DMS53 treated with DMSO at 0.1 percent for 48 hours (cell line): Measurements from ENCODE around the gene HPRT1.
A peak's percentile ranks its signal among the peaks of the same experiment; 100 is the strongest.

Source experiments
- DNase-seq: peaks from one replicate; lab custom pipeline; 2025; ENCODE audit not compliant: unreplicated experiment; lab: John Stamatoyannopoulos, UW

The HPRT1 gene

DNA sequence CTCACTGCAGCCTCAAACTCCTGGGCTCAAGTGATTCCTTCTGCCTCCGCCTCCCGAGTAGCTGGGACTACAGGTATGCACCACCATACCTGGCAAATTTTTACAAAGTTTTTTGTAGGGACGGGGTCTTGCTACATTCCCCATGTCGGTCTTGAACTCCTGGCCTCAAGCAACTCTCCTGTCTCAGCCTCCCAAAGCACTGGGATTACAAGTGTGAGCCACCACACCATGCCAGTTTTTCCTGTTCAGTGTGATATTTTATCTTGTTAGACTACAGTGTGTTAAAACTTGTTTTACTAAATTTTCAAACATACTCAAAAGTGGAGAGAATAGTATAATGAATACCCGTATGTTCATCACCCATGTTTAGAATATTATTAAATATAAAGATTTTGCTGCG lies 12.1 kb downstream of the HPRT1 start:
- no peak for DNase-seq

DNA sequence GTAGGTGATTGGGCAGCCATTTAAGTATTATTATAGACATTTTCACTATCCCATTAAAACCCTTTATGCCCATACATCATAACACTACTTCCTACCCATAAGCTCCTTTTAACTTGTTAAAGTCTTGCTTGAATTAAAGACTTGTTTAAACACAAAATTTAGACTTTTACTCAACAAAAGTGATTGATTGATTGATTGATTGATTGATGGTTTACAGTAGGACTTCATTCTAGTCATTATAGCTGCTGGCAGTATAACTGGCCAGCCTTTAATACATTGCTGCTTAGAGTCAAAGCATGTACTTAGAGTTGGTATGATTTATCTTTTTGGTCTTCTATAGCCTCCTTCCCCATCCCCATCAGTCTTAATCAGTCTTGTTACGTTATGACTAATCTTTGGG lies 16.3 kb downstream of the HPRT1 start:
- no peak for DNase-seq

DNA sequence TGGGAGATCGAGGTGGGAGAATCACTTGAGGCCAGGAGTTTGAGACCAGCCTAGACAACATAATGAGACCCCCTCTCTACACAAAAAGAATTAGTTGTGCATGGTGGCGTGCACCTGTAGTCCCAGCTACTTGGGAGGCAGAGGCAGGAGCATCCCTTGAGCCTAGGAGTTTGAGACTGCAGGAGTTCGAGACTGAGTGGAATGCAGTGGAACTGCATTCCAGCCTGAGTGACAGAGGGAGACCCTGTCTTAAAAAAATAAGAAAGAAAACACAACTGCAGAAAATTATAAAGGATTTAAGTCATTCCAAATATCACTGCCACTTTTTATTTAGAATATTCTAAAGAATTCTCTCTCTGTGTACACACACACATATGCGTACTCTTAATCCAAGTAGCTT lies 18.4 kb downstream of the HPRT1 start:
- no peak for DNase-seq

DNA sequence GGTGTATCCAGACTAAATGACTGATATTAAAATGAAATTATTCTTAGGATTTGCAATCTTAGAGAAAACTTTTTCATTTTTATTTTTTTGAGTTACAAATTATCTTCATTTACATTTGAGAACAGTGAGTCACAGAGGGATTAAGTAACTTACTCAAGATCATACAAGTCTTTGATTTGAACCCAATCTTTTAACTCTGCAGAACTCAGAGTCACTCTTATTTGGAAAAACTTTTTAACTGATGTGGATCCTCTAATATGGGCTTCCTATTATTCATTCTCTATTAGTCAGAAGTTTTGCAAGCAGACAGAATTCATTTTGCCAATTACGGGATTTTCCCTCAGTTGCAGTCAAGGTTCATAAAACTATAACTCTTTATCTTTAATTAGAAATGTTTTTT lies 20.1 kb downstream of the HPRT1 start:
- no peak for DNase-seq

DNA sequence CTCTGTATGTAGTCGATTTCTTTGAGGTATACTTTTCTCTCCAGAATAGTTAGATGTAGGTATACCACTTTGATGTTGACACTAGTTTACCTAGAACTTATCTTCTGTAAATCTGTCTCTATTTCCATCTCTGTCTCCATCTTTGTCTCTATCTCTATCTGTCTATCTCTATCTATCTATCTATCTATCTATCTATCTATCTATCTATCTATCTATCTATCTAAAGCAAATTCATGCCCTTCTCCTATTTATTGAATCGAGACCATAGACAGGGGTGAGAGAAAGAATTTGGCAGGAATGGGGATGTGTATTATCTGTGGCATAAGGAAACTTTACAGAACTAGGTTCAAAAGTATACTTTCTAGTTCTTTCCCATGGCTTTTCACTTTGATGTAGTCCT lies 21.4 kb downstream of the HPRT1 start:
- no peak for DNase-seq

DNA sequence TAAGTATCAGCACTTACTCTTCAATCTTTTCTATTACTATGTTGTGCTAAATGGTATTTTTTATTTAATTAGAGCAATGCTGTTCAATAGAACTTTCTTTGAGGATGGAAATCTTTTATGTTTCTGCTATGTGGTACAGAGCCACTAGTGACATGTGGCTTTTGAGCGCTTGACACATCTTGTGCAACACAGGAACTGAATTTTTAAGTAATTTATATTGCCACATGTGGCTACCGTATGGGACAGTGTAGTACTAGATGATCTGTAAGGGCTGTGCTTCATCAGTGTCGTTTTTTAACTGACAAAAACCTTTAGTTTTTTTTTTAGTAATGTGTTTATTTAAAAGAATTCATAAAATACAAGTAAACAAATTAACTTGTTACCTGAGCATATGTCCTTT lies 22.4 kb downstream of the HPRT1 start:
- no peak for DNase-seq

DNA sequence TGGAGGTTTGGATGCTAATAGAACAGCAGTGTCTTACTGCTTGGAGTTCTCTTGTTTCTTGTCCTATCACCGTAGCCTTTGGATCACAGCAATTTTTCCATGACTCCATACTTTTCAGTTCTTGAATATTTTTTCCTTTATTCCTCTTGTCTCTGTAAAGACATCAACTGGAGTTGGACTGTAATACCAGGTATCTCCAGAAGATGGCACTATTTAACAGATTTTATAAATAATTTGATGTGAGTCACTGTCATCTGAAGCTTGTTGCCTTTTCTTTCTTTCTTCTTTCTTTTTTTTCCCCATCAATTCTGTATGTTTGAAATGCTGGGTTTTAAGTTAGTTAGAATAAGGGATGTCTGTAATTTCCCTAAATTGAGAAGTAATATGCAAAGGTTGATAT lies 24.1 kb downstream of the HPRT1 start:
- DNase-seq: peak; percentile 30

DNA sequence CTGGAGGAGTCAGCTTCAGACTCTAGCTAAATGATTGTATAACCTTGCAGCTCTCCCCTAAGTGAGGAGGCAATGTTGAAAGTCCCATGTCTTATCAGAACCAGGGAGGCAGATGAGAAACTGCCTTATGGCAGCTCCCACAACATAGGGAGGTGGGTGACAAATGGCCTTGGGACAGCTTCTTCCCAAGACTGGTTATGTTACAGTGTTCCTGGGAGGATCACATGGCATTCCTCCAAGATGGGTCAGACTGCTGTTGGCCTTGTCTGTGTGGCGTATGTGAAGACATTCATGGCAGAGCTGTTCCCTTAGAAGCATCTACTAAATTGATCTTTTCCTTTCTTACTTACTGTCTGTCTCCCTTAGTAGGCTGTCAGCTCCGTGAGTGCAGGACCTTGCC lies 42.0 kb downstream of the HPRT1 start:
- no peak for DNase-seq

DNA sequence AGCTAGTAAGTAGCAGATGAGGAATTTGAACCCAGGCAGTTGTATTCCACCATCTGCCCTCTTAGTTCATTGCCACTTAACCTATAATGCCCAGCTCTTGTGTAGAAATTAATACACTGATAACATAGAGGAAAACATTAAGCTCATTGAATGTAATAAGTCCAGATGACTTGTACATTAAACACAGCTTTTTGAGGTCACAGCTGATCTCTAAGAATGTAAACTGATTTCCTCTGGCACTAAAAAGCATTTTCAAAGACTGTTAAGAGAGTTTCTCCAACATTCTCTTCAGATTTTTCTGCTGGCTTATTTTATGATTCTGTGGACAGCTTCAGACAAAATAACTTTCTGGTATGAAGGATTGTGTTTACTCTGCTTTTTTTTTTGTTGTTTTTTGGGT lies 42.7 kb downstream of the HPRT1 start:
- DNase-seq: no peak

DNA sequence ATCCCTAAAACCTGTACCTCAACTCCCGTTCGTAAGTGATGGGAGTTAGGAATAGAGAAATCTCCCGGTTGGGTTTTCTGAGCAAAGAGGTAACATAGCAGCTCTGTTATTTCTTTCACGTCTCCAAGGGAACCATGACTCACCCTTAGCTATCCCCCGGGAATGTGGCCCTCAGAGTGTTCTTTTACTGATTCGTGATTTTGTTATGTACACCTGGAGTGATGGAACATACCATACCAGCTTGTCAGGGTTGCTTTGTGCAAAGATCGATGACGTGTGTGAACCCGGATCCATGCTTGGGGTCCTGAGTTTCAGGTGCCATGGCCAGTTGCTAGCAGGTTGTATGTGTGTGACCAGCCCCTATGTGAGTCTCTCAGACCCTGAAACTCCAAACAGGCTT lies 52.6 kb downstream of the HPRT1 start:
- DNase-seq: no peak

DNA sequence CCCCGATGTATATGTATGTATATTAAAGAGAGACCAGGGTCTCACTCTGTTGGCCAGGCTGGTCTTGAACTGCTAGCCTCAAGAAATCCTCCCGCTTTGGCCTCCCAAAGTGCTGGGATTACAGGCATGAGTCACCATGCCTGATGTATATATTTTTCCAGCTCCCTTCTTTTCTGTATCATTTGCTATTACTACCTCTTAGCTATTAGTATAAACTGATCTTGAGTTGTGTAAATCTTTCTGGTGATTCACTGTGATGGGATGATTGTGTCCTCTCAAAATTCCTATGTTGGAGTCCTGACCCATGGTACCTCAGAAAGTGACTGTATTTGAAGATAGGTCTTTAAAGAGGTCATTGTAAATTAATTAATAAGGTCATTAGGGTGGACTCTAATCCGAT lies 53.1 kb downstream of the HPRT1 start:
- DNase-seq: no peak

DNA sequence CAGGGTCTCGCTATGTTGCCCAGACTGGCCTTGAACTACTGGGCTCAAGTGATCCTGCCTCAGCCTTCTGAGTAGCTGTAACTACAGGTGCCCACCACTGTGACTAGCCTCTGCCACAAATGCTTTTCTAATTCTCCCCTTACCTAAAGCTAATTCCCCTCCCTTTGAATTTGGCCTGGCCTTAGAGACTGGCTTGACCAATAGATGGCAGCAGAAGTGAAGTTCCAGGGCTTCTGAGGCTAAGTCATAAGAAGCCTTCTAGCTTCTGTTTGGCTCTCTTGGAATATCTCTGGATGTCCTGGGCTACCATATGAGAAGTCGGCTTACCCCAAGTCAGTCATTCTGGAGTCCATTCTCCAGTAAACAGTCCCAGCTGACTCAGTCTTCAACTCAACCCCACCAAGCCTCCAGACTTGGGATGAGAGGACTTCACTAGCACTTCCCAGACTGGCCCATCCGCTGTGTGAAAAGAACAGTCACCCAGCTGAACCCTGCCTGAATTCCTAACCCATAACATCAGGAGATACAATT lies 61.0 kb downstream of the HPRT1 start:
- DNase-seq: peak; percentile 54

DNA sequence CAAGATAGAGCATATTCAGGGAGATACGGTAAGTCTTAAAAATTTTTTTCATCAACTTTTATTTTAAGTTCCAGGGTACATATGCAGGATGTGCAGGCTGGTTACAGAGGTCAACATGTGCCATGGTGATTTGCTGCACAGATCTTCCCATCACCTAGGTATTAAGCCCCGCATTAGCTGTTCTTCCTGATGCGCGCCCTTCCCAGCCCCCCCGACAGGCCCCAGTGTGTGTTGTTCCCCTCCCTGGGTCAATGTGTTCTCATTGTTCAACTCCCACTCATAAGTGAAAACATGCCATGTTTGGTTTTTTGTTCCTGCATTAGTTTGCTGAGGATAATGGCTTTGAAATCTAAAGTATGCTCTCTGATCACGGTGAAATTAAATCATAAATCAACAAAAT lies 64.2 kb downstream of the HPRT1 start:
- no peak for DNase-seq

DNA sequence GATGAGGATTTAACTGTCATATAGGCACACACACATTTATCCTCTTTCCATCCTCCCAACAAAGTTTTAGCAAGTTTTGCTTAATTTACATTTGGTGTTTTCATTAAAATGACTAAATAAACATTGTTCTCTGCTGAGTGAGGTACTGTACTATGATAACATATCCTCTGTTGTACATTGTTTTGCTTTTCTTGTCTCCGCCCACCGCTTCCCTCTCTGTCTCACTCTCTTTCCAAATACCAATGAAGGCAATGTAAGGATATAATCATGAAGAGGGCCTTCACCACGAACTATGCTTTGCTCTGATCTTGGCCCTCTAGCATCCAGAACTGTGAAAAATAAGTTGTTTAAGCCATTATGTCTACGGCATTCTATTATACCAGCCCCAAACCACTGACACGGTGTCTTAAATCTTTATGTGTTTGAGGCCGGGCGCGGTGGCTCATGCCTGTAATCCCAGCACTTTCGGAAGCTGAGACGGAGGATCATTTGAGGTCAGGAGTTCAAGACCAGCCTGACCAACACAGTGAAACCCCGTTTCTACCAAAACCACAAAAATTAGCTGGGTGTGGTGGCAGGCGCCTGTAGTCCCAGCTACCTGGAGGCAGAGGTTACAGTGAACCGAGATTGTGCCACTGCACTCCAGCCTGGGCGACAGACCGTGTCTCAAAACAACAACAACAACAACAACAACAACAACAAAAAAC lies 65.3 kb downstream of the HPRT1 start:
- DNase-seq: no peak

DNA sequence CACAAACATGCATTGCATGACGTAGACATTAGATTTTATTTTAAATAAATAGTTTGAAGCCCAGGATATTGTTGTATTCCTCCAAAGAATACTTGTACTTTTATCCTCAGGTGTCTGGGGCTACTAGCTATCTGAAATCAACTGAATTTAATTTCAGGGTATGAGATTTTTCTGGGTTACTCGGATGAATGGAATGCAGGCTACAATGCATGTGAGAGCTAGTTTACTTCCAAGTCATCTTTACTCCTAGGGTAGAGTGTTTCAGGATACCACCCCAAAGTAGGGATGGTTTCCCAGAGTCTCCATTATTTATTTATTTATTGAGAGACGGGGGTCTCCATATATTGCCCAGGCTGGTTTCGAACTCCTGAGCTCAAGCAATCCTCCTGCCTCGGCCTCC lies 66.4 kb downstream of the HPRT1 start:
- DNase-seq: no peak

DNA sequence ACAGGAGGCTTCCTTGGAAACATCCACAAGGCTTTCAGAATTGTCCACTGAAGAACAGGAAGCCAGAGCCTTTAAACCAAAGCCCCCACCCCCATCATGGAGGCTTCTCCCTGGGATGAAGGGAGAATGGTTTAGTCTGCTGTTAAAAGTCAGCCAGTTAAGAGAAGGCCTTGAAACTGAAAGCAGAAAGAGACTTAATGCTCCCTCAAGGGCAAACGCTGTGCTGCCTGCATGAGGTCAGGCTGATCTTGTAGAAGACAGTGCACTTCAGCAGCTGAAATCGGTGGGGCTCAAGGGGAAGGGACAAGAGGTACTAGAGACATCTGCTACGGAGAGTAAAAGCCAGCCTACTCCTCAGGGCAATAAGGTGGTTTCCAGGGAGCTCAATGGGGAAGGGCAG lies 69.0 kb downstream of the HPRT1 start:
- DNase-seq: no peak

DNA sequence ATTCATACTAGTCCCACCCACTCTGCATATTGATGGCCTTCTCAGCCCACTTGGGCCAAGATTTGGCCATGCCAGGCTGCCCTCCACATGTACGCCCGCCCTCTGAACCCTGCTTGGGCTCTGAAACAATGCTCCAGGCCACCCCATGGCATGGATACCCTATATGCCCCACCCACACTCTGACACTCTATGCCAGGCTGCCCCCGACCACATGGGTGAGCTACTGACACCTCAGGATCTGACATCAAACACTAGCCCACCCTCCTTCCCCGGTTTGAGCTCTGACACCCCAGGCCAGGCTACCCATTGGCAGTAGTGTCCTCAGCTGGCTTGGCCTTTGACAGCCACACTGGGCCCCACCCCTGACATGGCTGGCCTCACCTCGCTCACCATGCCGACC lies 69.5 kb downstream of the HPRT1 start:
- no peak for DNase-seq

DNA sequence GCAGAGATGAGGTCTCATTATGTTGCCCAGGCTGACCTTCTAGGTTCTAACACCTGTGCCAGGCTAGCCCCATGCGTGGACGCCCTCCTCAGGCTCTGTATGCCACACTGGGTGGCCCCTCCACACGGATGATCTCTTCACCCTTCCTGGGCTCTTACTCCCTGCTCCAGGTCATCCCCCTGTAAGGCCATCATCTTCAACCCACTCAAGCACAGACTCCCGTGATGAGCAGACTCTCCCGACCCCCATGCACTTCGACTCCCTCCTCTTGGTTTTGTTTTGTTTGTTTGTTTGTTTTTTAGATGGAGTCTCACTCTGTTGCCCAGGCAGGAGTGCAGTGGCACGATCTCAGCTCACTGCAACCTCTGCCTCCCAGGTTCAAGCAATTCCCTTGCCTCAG lies 70.9 kb downstream of the HPRT1 start:
- no peak for DNase-seq

DNA sequence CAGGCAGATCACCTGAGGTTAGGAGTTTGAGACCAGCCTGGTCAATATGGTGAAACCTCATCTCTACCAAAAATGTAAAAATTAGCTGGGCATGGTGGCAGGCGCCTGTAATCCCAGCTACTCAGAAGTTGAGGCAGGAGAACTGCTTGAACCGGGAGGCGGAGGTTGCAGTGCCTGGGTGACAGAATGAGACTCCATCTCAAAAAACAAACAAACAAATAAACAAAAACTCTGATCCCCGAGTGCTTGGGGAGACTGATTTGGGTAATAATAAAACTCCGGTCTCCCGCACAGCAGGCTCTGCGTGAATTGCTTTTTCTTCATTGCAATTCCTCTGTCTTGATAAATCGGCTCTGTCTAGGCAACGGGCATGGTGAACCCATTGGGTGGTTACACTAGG lies 73.4 kb downstream of the HPRT1 start:
- no peak for DNase-seq

DNA sequence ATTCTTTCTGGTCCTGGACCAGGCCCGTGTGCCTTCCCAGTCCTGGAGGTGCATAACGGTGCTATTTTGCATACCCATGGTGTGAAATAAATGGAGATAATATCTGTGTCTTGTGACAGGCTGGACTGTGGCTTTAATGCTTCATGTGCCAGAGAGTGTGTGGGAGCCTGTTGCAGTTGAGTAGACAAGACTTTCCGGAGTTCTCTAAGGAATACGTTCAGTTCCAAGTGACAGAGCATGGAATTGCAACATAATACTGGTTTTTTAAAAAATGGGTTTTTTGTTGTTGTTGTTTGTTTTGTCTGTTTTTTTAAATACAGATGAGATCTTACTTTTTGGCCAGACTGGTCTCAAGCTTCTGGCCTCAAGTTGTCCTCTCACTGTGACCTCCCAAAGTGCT lies 74.0 kb downstream of the HPRT1 start:
- no peak for DNase-seq

DNA sequence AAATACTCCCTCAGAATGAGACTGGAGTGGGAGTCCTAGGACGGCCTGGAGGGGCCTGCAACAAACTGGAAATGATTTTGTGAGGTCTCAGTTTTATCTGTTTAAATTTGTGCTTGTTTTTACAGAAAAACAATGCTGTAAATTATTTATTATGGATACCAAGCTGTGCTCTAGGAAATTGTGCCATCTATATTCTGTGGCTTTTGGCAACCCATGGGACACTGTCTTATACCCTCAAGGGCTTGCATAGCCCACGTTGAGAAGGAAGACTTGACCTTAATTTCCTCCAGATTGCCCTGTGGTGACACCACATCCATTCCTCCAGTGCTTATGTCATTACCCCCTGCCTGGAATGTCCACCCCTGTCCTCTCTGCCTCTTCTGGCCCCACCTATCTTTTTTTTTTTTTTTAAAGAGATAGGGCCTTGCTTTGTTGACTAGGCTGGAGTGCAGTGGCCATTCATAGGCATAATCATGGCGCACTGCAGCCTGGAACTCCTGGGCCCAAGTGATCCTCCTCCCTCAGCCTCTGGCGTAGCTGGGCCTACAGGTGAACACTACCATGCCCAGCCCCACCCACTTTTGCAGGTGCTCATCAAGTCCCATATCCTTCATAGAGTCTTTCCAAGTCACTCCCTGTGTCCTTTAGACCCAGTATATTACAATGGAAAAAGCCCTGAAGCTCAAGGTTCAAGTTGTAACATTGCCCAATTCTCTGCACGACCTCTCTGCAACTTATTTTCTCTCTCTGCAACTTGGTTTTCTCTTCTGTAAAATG lies 77.4 kb downstream of the HPRT1 start:
- no peak for DNase-seq

DNA sequence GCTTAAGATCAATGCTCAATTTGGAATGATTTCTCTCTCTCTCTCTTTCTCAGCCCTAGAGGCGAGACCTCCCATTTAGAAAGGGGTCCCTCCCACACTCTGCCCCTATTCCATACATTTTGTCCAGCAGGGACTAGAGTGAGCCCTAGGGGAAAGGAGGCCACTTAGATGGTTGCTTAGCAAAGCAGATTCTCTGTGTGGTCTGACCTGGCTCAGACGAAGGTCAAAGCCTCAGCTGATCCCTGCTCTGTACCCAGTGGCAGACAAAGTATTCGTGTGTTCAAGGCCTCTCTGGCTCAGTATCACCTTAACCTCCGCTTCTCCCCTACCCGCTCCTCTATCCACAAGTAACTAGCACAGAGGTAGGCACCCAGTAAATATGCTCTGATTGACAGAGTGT lies 78.4 kb downstream of the HPRT1 start:
- DNase-seq: no peak

DNA sequence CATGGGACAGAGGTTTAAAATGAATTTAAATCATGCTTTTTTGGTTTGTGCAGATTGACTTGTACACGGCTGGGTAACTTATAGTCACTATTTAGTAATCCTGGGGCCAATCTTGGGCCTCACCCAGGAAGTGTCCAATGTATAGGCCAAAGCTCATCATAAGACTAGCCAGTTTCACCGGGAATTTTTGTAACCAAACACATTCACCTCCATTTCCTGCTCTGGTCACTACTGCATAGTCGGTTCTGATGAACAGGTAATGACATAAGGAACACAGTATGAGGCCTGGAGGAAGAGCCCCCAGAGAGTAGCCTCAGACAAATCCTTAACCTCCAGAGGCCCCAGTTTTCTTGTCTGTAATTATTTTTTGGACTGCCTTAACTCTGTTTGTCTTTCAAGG lies 81.9 kb downstream of the HPRT1 start:
- no peak for DNase-seq
